CD4-positive, alpha-beta T cell treated with Interleukin-15 for 1 hour (primary cell): ENCODE results near the gene ANKMY1.
A peak's percentile ranks its signal among the peaks of the same experiment; 100 is the strongest.

ENCODE experiments used
- DNase-seq: peaks from one replicate; pipeline ENCODE4 v3.0.0-alpha.2; 2020

ANKMY1 gene

DNA sequence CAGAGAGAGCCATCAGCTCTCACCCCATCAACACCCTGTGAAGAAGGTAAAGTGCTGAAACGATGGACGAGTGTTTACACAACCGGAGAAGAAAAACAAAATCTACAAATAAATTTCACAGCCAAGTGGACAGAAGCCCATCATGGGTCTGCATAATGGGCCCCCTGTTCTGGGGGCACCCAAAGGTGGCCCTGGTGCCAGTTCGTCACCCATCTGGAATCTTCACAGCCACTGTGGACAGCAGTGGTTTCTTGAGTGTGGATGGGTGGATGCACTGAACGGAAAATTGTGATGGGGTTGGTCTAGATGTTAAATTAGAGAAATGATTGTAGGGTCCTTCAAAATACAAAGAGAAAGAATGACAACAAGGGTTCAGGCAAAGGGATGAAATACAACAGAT is 38.8 kb downstream of the ANKMY1 start:
- DNase-seq, result no peak

DNA sequence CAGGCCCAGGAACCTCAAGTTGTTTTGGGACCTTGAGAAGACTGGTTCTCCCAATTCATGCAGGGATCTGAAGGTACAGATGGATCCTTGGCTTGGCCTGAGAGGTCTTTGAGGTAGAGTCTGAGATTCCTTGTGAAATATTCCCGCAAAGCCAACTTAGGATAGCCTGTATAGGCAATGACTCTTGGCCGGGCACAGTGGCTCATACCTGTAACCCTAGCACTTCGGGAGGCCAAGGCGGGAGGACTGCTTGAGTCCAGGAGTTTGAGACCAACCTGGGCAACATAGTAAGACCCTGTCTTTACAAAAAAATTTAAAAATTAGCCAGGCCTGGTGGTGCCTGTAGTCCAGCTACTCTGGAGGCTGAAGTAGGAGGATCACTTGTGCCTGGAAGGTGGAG is 40.4 kb downstream of the ANKMY1 start:
- no peak for DNase-seq

DNA sequence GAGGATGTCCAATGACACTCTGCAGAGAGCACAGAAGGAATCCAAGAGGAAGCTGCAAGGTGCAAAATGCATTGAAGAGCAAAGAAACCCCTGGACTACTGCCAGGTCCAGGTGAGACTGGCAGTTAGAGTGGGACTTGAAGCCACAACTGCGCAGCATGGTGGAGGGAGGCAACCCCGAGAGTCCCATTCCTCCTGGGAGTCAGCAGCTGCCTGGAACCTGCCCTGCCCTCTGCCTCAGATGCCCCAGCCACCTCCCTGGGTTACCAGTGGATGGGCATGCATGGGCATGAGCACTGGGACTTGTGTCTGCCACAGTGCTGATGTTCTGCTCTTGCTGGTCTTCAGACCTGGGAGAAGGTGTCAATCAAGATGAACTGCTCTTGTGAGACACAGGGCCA is 43.2 kb downstream of the ANKMY1 start:
- no peak for DNase-seq

DNA sequence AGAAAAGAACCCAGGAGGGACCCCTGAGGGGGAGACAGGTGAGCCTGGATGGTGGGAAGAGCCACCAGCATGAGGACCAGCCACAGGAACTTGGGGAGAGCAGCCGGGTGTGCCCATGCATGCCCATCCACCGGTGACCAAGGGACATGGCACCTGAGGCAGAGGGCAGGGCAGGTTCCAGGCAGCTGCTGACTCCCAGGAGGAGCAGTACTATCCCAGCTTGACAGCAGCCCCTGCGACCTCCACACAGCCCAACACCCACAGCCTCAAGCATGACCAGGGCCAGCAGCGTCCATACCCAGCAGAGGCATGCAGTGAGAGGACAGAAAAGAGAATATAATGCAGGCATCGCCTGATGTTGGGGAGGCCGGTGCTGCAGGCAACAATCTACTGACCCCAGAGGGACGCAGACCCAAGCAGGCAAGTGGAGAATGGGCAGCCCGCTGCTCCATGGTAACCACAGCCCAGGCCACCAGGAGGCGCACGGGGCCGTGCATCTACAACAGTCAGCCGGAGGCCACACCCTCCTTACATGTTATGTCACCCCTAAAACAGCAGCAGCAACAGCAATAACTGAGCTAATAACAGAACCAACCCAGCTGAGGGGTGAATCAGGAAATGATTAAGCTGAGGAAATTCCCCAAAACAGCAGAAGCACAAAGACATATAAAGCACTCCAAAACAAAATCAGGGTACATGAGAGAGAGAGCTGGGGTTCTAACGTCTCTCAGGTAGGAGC is 44.1 kb downstream of the ANKMY1 start:
- peak; percentile 87 for DNase-seq

DNA sequence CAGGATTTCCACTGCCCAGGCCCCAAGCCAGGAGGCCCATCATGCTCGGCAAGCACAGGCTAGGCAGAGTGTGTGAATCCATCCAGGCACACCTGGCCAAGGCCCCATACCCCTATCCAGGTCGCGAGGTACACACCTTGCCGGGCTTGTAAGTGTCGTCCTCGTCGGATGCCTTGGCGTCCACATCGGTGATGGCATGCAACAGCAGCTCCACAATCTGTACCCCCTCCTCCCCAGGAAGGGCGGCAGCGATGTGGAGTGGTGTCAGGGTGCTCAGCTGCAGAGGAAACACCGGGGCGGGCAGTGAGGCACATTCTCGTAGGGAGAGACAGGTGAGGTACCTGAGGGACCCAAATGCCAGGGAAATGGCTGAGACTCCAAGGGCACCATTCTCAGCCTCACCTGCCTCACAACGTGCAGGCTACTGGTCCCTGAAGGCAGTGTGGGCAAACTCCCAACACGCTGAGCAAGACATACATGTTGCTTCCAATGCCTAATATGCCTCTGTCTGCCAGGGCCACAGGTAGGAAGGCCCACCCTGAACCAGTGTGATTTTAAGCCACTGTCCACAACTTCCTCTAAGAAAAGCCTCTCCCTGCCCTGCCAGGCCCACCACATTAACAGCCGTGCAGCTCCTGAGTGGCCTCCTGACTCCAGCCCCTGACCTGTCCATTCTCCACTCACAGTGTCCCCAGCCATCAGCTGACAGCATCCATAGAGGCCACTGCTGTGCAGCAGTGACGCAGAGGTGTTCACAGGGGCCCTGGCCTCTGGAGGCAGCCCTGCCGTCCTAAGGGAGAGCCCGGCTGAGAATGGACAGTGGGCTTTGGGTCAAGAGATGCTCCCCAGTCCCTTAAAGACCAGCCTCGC is 44.9 kb downstream of the ANKMY1 start:
- no peak for DNase-seq

GRCh38 chr2:240512109-240512485 is 45.7 kb downstream of the ANKMY1 start:
- no peak for DNase-seq

DNA sequence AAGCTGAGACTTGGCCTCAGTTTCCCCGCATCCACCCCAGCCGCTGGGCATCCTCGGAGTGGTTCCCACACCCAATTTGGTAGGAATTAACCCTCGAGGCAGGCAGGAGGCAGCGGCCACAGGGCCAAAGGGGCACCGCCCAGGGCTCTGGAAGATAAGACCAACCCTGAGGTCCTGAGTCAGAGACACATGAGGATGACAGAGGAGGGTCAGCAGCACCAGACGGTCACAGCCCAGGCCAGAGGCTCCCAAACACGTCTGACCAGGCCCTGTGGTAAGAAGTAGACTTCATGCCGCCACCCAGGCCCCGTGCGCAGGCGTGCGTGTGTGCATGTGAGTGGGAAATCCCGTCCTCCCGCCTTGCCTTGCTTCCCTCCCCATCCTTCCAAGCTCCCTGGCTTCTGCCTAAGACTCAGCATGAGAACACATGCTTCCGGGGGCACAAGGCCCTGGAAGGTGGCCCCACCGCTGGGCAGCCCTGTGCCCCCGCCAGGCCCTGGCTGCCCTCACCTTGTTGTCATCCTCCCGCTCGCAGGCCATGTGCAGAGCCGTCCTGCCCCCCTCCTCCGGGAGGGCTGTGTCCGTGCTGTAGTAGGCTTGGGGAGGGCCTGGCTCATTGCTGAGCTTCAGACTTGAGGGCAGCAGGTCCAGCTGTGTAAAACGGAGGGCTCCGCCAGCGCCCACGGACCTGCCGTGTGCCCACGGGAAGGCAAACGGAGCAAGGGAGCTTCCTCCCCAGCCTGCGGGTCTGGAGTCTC is 46.3 kb downstream of the ANKMY1 start:
- DNase-seq, result no peak

DNA sequence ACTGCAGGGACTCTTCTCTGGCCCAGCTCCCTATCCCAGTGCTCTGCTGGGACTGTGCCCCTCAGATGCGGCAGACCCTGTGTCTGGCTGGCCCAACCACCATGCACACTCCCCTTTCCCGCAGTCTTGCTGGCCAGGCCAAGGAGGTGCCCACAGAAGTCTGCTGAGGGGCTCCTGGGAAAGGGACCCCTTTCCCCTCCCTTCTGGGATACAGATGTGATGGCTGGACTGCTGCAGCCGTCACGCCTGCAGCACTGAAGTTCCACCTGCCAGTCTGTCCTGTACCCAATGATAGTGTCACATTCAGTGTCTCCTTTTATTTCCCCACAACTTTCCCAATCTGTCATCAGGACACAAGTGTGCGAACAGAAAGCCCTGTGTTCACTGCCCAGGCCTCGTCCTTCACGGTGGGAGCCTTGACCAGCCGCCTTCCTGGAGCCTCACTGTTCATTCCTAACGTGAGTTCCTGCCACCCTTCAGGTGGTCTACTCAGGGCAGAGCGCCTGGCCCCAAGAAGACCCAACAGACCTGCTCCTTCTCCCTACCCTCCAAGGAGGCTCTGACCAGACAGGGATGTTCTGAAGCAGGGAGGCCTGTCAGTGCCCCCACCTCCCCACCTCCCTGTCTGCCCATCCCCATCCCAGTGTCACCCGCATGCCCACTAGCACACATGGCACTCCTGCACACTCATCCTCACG is 47.1 kb downstream of the ANKMY1 start:
- no peak for DNase-seq

DNA sequence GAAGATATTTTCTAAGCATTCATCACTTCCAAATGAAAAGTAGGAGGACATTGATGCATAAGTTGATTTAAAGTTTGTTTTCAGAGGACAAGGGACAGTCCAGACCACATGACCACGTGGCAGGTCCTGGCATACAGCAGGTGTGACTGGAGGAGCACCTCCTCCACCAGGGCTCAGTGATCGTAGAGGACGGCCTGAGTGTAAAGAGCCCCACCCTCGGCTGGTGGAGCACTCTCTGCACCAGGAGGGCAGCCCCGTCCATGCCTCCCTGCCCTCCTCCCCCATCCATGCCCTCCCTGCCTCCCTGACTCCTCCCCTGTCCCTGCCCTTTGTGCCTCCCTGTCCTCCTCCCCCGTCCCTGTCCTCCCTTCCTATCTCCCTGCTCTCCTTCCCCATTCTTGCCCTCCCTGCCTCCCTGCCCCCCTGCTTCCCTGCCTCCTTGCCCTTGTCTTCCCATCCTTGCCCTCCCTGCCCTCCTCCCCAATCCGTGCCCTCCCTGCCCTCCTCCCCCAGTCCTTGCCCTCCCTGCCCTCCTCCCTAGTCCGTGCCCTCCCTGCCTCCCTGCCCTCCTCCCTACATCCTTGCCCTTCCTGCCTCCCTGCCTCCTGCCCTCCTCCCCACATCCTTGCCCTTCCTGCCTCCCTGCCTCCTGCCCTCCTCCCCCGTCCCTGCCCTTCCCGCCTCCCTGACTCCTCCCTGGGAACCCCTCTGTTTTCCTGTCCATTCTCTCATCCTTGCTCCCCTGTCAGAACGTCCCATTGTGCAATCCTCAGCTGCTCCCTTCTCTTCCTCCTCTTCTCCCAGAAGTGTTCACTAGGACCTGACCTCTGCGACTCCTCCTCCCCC is 47.9 kb downstream of the ANKMY1 start:
- no peak for DNase-seq

GRCh38 chr2:240508832-240509545 is 48.8 kb downstream of the ANKMY1 start:
- DNase-seq, result no peak

- DNase-seq, result no peak
These were observed 50.0 kb downstream of the ANKMY1 start for GRCh38 chr2:240507778-240508251.

DNA sequence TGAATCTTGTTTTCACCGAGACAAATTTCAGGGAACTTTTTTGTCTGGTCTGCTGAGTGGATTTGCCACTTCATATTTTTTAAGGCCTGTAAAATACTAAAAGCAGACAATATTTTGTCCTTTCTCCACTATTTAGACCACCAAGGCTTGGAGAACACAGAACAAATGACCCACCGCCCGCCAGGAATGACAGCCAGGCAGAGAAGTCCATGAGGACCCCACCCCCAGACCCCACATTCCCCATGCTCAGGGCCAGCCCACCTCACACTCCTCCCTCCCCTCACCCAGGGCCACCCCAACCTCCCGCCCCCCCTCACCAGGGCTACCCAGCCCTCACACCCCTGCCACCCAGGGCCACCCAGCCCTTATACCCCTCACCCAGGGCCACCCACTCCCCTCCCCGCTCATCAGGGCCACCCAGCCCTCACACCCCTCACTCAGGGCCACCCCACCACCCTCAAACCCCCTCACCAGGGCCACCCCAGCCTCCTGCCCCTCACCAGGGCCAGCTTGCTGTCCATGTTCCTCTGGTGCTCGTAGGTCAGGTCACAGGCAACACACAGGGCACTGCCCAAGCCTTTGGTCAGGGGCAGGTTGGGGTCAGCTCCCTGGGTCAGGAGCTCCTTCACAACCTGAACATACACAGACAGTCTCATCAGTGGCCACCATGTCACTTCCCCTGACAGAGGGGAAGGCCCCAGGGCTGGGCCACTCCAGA is 50.6 kb downstream of the ANKMY1 start:
- DNase-seq, result no peak

GRCh38 chr2:240506406-240507059 is 51.3 kb downstream of the ANKMY1 start:
- DNase-seq, result no peak

DNA sequence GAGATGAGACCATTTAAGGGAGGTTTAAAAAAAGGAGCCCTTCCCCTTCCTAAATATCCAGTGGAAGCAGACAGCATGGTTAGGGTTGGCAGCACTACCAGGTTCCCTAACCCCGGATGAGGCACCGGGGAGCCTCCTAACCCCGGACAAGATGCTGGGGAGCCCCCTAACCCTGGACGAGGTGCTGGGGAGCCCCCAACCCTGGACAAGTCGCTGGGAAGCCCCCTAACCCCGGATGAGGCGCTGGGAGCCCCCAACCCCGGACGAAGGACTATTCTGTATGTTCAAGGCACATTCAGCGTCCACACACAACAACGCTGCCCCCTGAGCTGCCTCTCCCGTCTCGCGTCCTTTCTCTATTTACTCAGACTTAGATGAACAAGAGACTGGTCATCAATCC is 51.9 kb downstream of the ANKMY1 start:
- no peak for DNase-seq

GRCh38 chr2:240503848-240504247 is 53.9 kb downstream of the ANKMY1 start:
- DNase-seq, result no peak

- no peak for DNase-seq
These were observed 54.4 kb downstream of the ANKMY1 start for GRCh38 chr2:240503375-240503774.

DNA sequence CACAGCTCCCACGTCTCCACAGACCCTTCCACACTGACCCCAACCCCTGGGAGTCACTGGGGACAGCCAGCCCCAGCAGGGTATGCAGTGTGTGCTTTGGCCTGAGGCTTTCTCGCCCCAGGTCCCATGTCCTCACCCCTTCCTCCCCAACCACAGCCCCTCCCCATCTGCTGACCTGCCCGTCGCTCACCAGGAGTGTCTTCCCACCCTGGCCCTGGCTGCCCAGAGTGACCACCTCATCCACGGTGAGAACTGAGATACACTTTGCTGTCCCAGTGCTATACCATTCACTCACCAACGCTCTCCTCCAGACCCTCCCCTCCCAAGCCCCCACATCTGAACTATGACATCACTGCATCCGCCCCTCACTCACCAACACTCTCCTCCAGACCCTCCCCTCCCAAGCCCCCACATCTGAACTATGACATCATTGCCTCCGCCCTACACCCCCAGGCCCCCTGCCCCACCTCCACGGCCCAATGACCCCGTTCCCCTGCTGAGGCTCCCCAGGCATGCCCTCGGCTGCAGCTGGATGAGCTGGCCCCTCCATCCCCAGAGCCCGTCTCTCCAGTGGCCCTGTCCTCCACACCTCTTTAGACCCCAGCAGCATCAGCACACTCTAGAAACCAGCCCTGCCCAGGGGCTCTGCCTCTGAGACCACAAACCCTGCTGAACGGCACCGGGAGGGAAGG is 55.2 kb downstream of the ANKMY1 start:
- no peak for DNase-seq

DNA sequence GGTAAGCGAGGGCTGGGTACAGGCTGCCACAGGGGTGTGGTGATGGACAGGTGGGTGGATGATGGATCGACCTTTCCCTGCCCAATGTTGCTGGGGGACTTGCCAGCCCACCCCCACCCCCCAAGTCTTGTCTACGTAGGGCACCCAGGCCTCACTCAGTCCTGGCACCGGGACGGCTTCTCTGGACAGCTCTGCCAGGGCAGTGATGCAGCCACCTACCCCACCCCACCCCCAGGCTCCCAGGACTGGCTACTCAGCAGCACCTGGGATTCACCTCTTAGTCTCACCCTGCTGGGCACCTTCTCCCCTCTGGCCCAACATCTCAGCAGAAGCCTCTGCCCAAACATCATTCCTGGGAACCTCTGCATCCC is 55.7 kb downstream of the ANKMY1 start:
- no peak for DNase-seq

- DNase-seq, result no peak
These were observed 56.2 kb downstream of the ANKMY1 start for GRCh38 chr2:240501531-240501991.
